K562 (cell line): ENCODE results near the gene ZNF12.

ENCODE experiments used
- CEBPZ ChIP-seq: fragments of 150-350 bp; IDR thresholded peaks from 2 replicates; pipeline ENCODE4 v1.6.1; 2014; ENCODE audit warnings: low read depth, mild to moderate bottlenecking, low read length, borderline replicate concordance
- EGR1 ChIP-seq: fragments of 450-650 bp; conservative IDR thresholded peaks from 2 replicates; pipeline ENCODE4 v1.6.1; 2017; ENCODE audit warnings: mild to moderate bottlenecking
- GTF2F1 ChIP-seq: IDR thresholded peaks from 2 replicates; pipeline ENCODE4 v1.6.1; 2011; ENCODE audit warnings: low read depth, low read length, improper control_type of control experiment
- HNRNPK ChIP-seq: fragments of 200-400 bp; formaldehyde crosslinking; IDR thresholded peaks from one replicate; pipeline ENCODE4 v1.6.1; 2018; ENCODE audit warnings: mild to moderate bottlenecking, low read depth, low read length; ENCODE audit not compliant: poor library complexity, severe bottlenecking
- RCOR1 ChIP-seq, 2 experiments: IDR thresholded peaks; 2 replicates each; pipeline ENCODE4 v1.6.1; 2012; ENCODE audit warnings: low read depth in 2 of 2, low read length in 2 of 2, borderline replicate concordance in 1 of 2, improper control_type of control experiment in 1 of 2
- XRCC5 ChIP-seq: fragments of 200-400 bp; formaldehyde crosslinking; IDR thresholded peaks from 2 replicates; pipeline ENCODE4 v1.6.1; 2017; ENCODE audit warnings: low read depth, mild to moderate bottlenecking, low read length
- YBX1 ChIP-seq: fragments of 450-650 bp; IDR thresholded peaks from 2 replicates; pipeline ENCODE4 v1.7.1; 2016; ENCODE audit warnings: mild to moderate bottlenecking
- ZBTB49 ChIP-seq: sonication (generic); formaldehyde crosslinking; IDR thresholded peaks from 2 replicates; pipeline ENCODE4 v1.8.0; 2022; ENCODE audit warnings: missing genetic modification reagents, mild to moderate bottlenecking, borderline replicate concordance
- ZFX ChIP-seq: sonication (generic); formaldehyde crosslinking; IDR thresholded peaks from 2 replicates; pipeline ENCODE4 v1.8.0; 2022; ENCODE audit warnings: mild to moderate bottlenecking, missing genetic modification reagents, moderate library complexity
- ZNF277 ChIP-seq: fragments of 250-450 bp; sonication (Bioruptor Pico); IDR thresholded peaks from 2 replicates; pipeline ENCODE4 v1.8.0; 2022; ENCODE audit warnings: inconsistent platforms, mild to moderate bottlenecking, moderate library complexity, borderline replicate concordance
- ZNF830 ChIP-seq: fragments of 250-450 bp; sonication (Bioruptor Pico); IDR thresholded peaks from 2 replicates; pipeline ENCODE4 v1.5.0; 2021; ENCODE audit warnings: mild to moderate bottlenecking

- TF ChIP-seq EGR1 (no peak), HNRNPK (no peak), XRCC5 (no peak), RCOR1 (IDR thresholded peaks at IDR 0.05; ENCODE audit: borderline replicate concordance in 1 of 2, low read depth in 2 of 2, low read length in 2 of 2) (no peak), ZBTB49 (CRISPR knock-in tag) (no peak), ZNF830 (no peak), YBX1 (no peak), CEBPZ (no peak), GTF2F1 (no peak), ZFX (CRISPR knock-in tag) (no peak), ZNF277 (CRISPR knock-in tag) (no peak)
Observed at GRCh38 chr7:6653071-6654003, 53.4 kb downstream of the ZNF12 start.
